Measurements from ENCODE around the gene RFC4. TPM values are rescaled to one million over a fixed set of nuclear protein-coding genes. Genes with fewer than 3 reads are reported as not detected.

RFC4 gene
- total and polyA plus RNA-seq, 8 donors, result 3.2 to 121 (median 25.2) TPM; not detected in 1

DNA sequence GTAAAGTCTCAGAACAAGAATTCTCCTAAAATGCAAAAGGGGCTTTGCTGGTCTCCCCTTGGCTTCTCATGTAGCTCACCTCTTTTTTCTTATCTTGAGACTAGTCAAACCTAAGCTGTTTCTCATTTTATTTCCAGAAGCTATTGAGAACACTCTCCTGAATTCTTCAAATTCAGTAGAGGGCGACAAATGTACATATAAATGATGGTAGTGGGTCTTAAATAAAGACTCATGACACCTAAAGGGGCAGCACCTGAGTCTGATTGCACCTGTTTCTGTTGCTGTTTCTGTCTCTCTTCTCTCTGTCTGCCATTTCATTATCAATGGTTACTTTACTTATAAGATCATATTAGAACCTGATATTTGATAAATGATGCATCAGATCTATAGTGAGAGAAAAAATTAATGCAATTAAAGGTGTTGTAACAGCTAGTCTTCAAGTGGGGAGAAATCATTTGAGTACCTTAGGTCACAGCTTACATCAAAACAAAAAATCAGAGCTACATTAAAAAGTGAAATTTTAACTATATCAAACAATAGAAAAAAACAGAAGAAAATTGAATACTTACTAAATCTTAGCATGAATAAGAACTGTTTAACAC is 43.2 kb upstream of the RFC4 start:
- intact Hi-C loops (cut with DNase I; ENCODE audit: low total_unique reads), result no loop called here
- Histone ChIP-seq H3K9me3 (no peaks in the 10 kb centered on the region), H3K36me3 (no peaks in the 10 kb centered on the region), H3K4me1 (no peaks in the 10 kb centered on the region), H3K27ac (no peak overlapping the region), H3K4me3 (no peak overlapping the region), H3K27me3 (peaks cover 0 to 15% (median 0%) of the 10 kb centered on the region in 3 donors)
- TF ChIP-seq CTCF (IDR thresholded peaks at IDR 0.05) (peak in 4 of 7 experiments; percentile 9 to 49 (median 36)), POLR2A (IDR thresholded peaks at IDR 0.05) (no peak), POLR2AphosphoS5 (IDR thresholded peaks at IDR 0.05) (no peak)
- peak in 1 of 2 donors; percentile 69 for DNase-seq
- 0 to 6% (median 3%) methylated on average over 1 of the region's 1 CpG for WGBS, 5 donors

GRCh38 chr3:186847437-186847836 is 41.2 kb upstream of the RFC4 start:
- no peak for DNase-seq
- 61 to 71% (median 70%) methylated on average over 2 of the region's 2 CpGs for WGBS, 5 donors
- no peak overlapping the region for H3K27ac ChIP-seq
- H3K4me3 ChIP-seq, result no peak overlapping the region
- no peaks in the 10 kb centered on the region for H3K9me3 ChIP-seq
- TF ChIP-seq EP300 (IDR thresholded peaks at IDR 0.05) (no peak), POLR2A (IDR thresholded peaks at IDR 0.05) (no peak), POLR2AphosphoS5 (IDR thresholded peaks at IDR 0.05) (no peak), CTCF (IDR thresholded peaks at IDR 0.05) (no peak)
- H3K4me1 ChIP-seq, result no peaks in the 10 kb centered on the region
- intact Hi-C loops (cut with DNase I; ENCODE audit: low total_unique reads), result no loop called here
- no peaks in the 10 kb centered on the region for H3K36me3 ChIP-seq
- H3K27me3 ChIP-seq, result peaks cover 0 to 15% (median 0%) of the 10 kb centered on the region in 3 donors

- DNase-seq, result no peak
- H3K27ac ChIP-seq, result no peak overlapping the region
- H3K27me3 ChIP-seq, result peaks cover 0 to 15% (median 0%) of the 10 kb centered on the region in 3 donors
- TF ChIP-seq POLR2A (IDR thresholded peaks at IDR 0.05) (no peak), EP300 (IDR thresholded peaks at IDR 0.05) (no peak), POLR2AphosphoS5 (IDR thresholded peaks at IDR 0.05) (no peak), CTCF (IDR thresholded peaks at IDR 0.05) (no peak)
- intact Hi-C loops (cut with DNase I; ENCODE audit: low total_unique reads), result no loop called here
- H3K36me3 ChIP-seq, result no peaks in the 10 kb centered on the region
- no peaks in the 10 kb centered on the region for H3K4me1 ChIP-seq
- 73 to 86% (median 82%) methylated on average over 10 of the region's 10 CpGs for WGBS, 5 donors
- H3K9me3 ChIP-seq, result no peaks in the 10 kb centered on the region
- no peak overlapping the region for H3K4me3 ChIP-seq
Measured at GRCh38 chr3:186845756-186846155, 39.5 kb upstream of the RFC4 start.

DNA sequence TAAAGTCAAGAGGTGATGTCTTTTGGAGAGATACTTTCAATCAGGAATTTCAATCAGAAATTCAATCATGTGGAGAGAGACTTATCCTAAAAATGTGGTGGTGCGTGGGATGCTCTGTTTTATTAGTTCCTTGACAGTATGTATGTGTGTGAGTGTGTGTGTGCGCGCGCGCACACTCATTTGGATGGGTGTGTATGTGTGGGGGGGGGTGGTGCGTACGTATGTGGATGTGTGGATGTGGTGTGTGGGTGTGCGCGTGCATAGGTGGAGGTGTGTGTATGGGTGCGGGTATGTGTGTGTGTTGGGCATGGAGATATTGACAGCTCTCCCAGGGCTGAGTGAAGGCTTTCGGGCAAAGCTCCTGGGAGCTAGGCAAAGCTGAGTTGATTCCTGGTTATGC is 38.6 kb upstream of the RFC4 start:
- H3K9me3 ChIP-seq, result no peaks in the 10 kb centered on the region
- H3K36me3 ChIP-seq, result no peaks in the 10 kb centered on the region
- WGBS, 5 donors, result 77 to 93% (median 83%) methylated on average over 11 of the region's 11 CpGs
- DNase-seq, result no peak
- no peaks in the 10 kb centered on the region for H3K4me1 ChIP-seq
- no peak overlapping the region for H3K4me3 ChIP-seq
- H3K27me3 ChIP-seq, result peaks cover 0 to 15% (median 0%) of the 10 kb centered on the region in 3 donors
- intact Hi-C loops (cut with DNase I; ENCODE audit: low total_unique reads), result no loop called here
- TF ChIP-seq POLR2A (IDR thresholded peaks at IDR 0.05) (no peak), POLR2AphosphoS5 (IDR thresholded peaks at IDR 0.05) (no peak), CTCF (IDR thresholded peaks at IDR 0.05) (no peak), EP300 (IDR thresholded peaks at IDR 0.05) (no peak)
- H3K27ac ChIP-seq, result no peak overlapping the region

All from stomach (tissue), 9 donors.